GM18526 (cell line): ENCODE measurements around the gene P2RX6.

ENCODE experiments used
- POLR2A ChIP-seq: IDR thresholded peaks from 3 replicates; pipeline ENCODE4 v1.6.1; 2011; ENCODE audit not compliant: insufficient read length; ENCODE audit errors: extremely low read depth

P2RX6 gene

DNA sequence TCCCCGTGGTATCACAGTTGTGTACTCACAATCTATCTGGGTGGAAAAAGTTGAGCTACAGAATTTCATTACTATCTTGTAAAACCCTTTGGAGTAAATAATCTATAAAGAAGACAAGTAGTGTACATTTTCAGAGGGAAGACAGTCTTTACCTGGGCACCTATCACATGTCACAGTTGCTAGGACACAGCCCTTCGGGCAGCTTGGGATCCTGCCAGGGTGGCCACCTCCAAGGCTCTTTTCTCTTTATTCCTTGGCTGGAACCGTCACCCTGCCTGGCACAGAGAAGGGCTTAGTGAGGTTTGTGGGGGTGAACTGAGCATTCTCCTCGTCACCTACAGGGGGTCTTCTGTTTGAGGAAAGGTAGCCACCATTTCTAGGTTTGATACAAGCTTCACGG is 54.4 kb downstream of the P2RX6 start:
- TF ChIP-seq POLR2A: no peak

DNA sequence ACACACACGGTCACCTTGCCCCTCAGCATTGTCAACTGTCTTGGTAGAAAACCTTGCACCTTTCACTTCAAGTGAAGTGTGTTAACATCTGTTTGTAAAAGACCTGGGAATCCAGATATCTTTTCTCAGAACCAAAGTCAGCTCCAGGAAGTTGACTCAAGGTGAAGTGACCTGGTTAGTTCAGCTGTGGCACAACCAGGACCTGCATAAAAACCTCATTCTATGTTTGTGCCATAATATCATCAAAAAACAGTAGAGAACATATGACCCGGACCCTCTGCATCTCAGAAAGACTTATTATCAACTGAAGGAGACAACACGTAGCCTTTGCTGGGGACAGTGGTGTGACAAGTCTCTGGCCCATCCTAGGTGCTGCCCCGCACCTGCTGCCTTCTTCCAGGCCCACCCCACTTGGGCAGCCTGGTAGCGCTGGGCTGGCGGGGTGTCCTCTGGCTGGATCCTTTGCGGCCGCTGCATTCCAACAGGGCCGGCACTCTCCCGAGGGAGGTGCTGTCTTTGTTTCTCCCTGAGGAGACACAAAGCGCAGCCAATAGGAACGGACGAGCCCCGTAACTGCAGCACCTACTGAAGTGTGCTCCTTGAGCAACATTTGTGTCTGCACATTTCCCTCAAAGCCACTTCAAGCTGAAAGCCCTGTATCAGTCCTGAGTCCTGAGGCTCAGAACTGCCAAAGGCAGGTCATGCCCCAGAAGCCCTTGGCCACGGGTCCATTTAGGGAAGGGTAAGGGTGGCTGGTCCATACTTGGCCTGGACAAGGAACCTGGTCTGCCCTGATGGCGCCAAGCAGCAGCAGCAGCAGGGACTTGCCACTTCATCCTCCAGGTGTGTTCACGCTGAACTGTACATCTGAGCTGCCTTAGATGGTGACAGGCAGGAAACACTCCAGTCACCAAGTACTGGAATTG is 56.0 kb downstream of the P2RX6 start:
- no peak for TF ChIP-seq POLR2A

DNA sequence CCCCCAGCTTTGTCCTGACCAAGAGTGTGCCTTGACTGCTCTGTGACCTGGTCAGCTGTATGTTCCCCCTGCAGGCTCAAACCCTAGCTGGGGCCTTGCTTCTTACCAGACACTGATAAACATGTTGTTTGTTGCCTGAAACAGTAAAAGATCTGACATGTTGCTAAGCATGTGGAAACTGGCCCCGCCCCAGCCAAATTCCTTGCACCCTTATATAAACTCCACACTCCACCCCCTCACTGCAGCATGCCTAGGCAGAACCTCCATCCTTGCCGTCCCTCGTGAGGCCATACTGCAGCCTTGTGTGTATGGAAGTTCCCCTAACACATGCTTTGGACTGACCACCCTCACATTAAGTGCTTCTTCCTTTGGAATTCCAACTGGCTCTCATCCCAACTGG is 58.1 kb downstream of the P2RX6 start:
- no peak for TF ChIP-seq POLR2A

GRCh38 chr22:21073482-21073881 is 58.5 kb downstream of the P2RX6 start:
- TF ChIP-seq POLR2A: no peak

DNA sequence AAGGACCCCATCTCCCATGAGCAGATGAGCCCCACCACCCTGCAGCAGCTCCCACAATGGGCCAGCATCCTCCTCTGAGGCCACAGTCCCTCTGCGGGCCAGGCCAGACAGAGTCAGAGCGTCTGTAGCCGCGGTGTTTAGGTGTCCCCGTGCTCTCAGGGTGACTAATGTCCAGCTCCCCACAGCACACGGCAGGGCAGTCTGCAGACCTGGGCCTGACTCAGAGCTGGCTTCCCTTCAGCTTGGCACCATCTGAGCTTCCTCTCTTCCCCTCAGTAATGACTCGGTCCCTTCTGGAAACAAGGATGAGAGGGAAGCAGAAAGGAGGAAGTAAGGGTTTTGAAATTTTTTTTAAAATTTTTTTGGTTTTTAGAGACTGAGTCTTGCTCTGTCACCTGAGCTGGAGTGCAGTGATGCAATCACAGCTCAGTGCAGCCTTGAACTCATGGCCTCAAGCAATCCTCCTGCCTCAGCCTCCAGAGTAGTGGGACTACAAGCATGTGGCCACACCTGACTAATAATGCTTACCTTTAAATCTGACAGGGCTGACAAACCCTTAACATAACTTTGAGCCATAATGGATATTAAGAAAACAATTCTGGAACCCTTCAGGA is 59.2 kb downstream of the P2RX6 start:
- TF ChIP-seq POLR2A: no peak

DNA sequence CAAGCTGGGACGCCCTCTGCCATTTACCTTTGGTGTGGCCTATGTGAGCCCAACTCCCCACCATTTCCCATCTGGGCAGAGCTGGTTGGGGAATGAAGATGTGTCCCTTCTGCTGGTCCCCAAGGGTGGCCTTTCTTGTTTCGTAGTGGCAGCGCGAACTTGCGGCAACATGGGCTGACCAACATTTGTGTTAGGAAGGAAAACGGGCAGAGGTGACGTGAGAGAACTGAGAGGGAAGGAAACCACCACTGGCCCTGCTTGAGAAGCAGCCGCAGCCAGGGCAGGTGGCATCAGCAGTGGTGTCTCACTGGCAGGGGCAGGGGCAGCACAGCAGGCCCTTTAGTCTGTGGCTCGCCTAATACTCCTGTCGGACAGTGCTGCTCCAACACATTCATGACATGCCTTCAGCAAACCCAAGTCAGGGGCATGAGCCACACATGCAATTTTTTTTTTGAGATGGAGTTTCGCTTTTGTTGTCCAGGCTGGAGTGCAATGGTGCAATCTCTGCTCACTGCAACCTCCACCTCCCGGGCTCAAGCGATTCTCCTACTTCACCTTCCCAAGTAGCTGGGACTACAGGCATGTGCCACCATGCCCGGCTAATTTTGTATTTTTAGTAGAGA is 60.7 kb downstream of the P2RX6 start:
- TF ChIP-seq POLR2A: no peak

- no peak for TF ChIP-seq POLR2A
These were observed 62.1 kb downstream of the P2RX6 start for GRCh38 chr22:21076912-21077625.
